GM23248 (cell line): ENCODE results near the gene IRX1. TPM values are rescaled to one million over a fixed set of nuclear protein-coding genes. Genes with fewer than 3 reads are reported as not detected.

ENCODE experiments used
- DNase-seq: peaks from one replicate; pipeline ENCODE4 v3.0.0-alpha.2; 2015
- H2AFZ ChIP-seq: fragments of 200-600 bp; sonication (generic); 2 replicates; pipeline ENCODE4 v1.6.1; 2016; ENCODE audit warnings: antibody characterized with exemption
- H3F3A ChIP-seq: fragments of 200-600 bp; sonication (generic); 2 replicates; pipeline ENCODE4 v1.6.1; 2016; ENCODE audit warnings: mild to moderate bottlenecking, antibody characterized with exemption, mixed run types; ENCODE audit not compliant: insufficient read depth
- H3K27ac ChIP-seq: fragments of 200-600 bp; sonication (generic); 2 replicates; pipeline ENCODE4 v1.5.1; 2016; ENCODE audit warnings: mild to moderate bottlenecking
- H3K27me3 ChIP-seq: fragments of 200-600 bp; sonication (generic); replicated peaks from 2 replicates; pipeline ENCODE4 v1.6.1; 2016; ENCODE audit warnings: mild to moderate bottlenecking; ENCODE audit not compliant: insufficient read depth
- H3K36me3 ChIP-seq: fragments of 200-600 bp; sonication (generic); 2 replicates; pipeline ENCODE4 v1.6.1; 2016; ENCODE audit warnings: low read depth, mild to moderate bottlenecking
- H3K4me1 ChIP-seq: fragments of 200-600 bp; sonication (generic); 2 replicates; pipeline ENCODE4 v1.6.1; 2016; ENCODE audit warnings: mild to moderate bottlenecking; ENCODE audit not compliant: insufficient read depth
- H3K4me2 ChIP-seq: fragments of 200-600 bp; sonication (generic); one replicate; pipeline ENCODE4 v1.6.1; 2016; ENCODE audit warnings: mild to moderate bottlenecking; ENCODE audit not compliant: unreplicated experiment
- H3K4me3 ChIP-seq: fragments of 200-600 bp; sonication (generic); 2 replicates; pipeline ENCODE4 v1.5.1; 2016; ENCODE audit warnings: mild to moderate bottlenecking
- H3K79me2 ChIP-seq: fragments of 200-600 bp; sonication (generic); 2 replicates; pipeline ENCODE4 v1.6.1; 2016; ENCODE audit warnings: mild to moderate bottlenecking; ENCODE audit not compliant: insufficient read depth
- H3K9ac ChIP-seq: fragments of 200-600 bp; sonication (generic); 2 replicates; pipeline ENCODE4 v1.6.1; 2016; ENCODE audit warnings: mild to moderate bottlenecking
- H3K9me2 ChIP-seq: fragments of 200-600 bp; sonication (generic); 2 replicates; pipeline ENCODE4 v1.6.1; 2016; ENCODE audit warnings: mixed run types, mild to moderate bottlenecking, moderate library complexity; ENCODE audit not compliant: insufficient read depth
- H3K9me3 ChIP-seq: fragments of 200-600 bp; sonication (generic); one replicate; pipeline ENCODE4 v1.6.1; 2017; ENCODE audit warnings: low read depth
- H4K20me1 ChIP-seq: fragments of 200-600 bp; sonication (generic); 2 replicates; pipeline ENCODE4 v1.6.0; 2016; ENCODE audit not compliant: insufficient read depth
- EZH2 ChIP-seq: fragments of 200-600 bp; sonication (generic); IDR thresholded peaks from 2 replicates; pipeline ENCODE4 v1.6.1; 2018; ENCODE audit warnings: antibody characterized with exemption, mild to moderate bottlenecking; ENCODE audit not compliant: insufficient read depth, poor library complexity, severe bottlenecking
- EZH2phosphoT487 ChIP-seq: fragments of 200-600 bp; sonication (generic); IDR thresholded peaks from 2 replicates; pipeline ENCODE4 v1.6.1; 2018; ENCODE audit warnings: antibody characterized with exemption, moderate library complexity, mild to moderate bottlenecking, low read depth; ENCODE audit not compliant: insufficient read depth
- WGBS, 2 experiments: methylation state at CpG; one replicate each; pipeline ENCODE4 v1.1.6; 2015 to 2017; ENCODE audit warnings: low lambda C conversion rate in 2 of 2, low coverage in 1 of 2; ENCODE audit errors: missing lambda C conversion rate in 2 of 2; 5-methylcytosine and 5-hydroxymethylcytosine counted together
- in situ Hi-C: fragments of 300-500 bp; cut with MboI; formaldehyde crosslinking; loops from 2 replicates; pipeline ENCODE4 v1.15.0; 2020
- polyA plus RNA-seq: library from polyadenylated mRNA; unstranded; fragments of >200 nt; fragmentation: Nextera tagmentation; extraction: Ambion mirVana; gene quantifications from 2 replicates; pipeline ENCODE4 v1.2.1, GENCODE V29; 2016
- total RNA-seq: library from RNA; depleted of rRNA; stranded (reverse); fragments of >200 nt; shearing (Covaris generic); gene quantifications from 2 replicates; pipeline ENCODE4 v1.2.3, GENCODE V29; 2014

Gene IRX1
- total and polyA plus RNA-seq, 2 experiments from 2014 or later, result 1.3 to 25.9 TPM

GRCh38 chr5:3592298-3592697 is 3.3 kb upstream of the IRX1 start:
- no peak for DNase-seq
- H3F3A ChIP-seq, result 0 out of 2 replicates have a peak, but pooled peaks cover 9% of the 10 kb centered on the region
- no peaks in the 10 kb centered on the region for H3K9me3 ChIP-seq
- H3K4me2 ChIP-seq, result no peak overlapping the region
- H3K9me2 ChIP-seq, result no peaks in the 10 kb centered on the region
- no peak overlapping the region for H3K9ac ChIP-seq
- no peak overlapping the region for H3K4me3 ChIP-seq
- H4K20me1 ChIP-seq, result no peaks in the 10 kb centered on the region
- H3K27me3 ChIP-seq, result peaks cover 31% of the 10 kb centered on the region
- H3K4me1 ChIP-seq, result no peaks in the 10 kb centered on the region
- 45 to 49% methylated on average over 20 to 22 of the region's 22 CpGs for WGBS, 2 experiments
- H3K36me3 ChIP-seq, result no peaks in the 10 kb centered on the region
- no peak overlapping the region for H2AFZ ChIP-seq
- no peak overlapping the region for H3K27ac ChIP-seq
- H3K79me2 ChIP-seq, result peaks cover 12% of the 10 kb centered on the region
- no peak for TF ChIP-seq EZH2phosphoT487
- no peak for TF ChIP-seq EZH2
- in situ Hi-C loops, result no loop called here

- no peaks in the 10 kb centered on the region for H3K9me2 ChIP-seq
- peak overlapping the region; percentile 89 for H3K9ac ChIP-seq
- peak overlapping the region; percentile 86 for H3K4me2 ChIP-seq
- 0 out of 2 replicates have a peak, but pooled peaks cover 9% of the 10 kb centered on the region for H3F3A ChIP-seq
- in situ Hi-C loops, result no loop called here
- H3K4me3 ChIP-seq, result peak overlapping the region; percentile 84
- peak overlapping the region; percentile 81 for H2AFZ ChIP-seq
- H3K4me1 ChIP-seq, result no peaks in the 10 kb centered on the region
- peak overlapping the region; percentile 59 for H3K27ac ChIP-seq
- peaks cover 29% of the 10 kb centered on the region for H3K79me2 ChIP-seq
- WGBS, 2 experiments, result 5% methylated on average over 28 of the region's 28 CpGs
- H3K9me3 ChIP-seq, result no peaks in the 10 kb centered on the region
- no peaks in the 10 kb centered on the region for H4K20me1 ChIP-seq
- no peaks in the 10 kb centered on the region for H3K36me3 ChIP-seq
- peak; percentile 89 for DNase-seq
- TF ChIP-seq EZH2phosphoT487 (no peak), EZH2 (no peak)
- H3K27me3 ChIP-seq, result peaks cover 24% of the 10 kb centered on the region
Observed at GRCh38 chr5:3593771-3594509, 1.7 kb upstream of the IRX1 start.

GRCh38 chr5:3594510-3595005 is 1.1 kb upstream of the IRX1 start:
- Histone ChIP-seq H3K4me1 (no peaks in the 10 kb centered on the region), H3K9ac (peak overlapping the region; percentile 89), H3K9me3 (no peaks in the 10 kb centered on the region), H3K27ac (peak overlapping the region; percentile 59), H3K9me2 (no peaks in the 10 kb centered on the region), H3K4me3 (peak overlapping the region; percentile 84), H3F3A (0 out of 2 replicates have a peak, but pooled peaks cover 9% of the 10 kb centered on the region), H3K79me2 (peaks cover 35% of the 10 kb centered on the region), H3K27me3 (peaks cover 18% of the 10 kb centered on the region), H4K20me1 (no peaks in the 10 kb centered on the region), H3K36me3 (no peaks in the 10 kb centered on the region), H2AFZ (peak overlapping the region; percentile 81), H3K4me2 (peak overlapping the region; percentile 86)
- DNase-seq, result peak; percentile 78
- TF ChIP-seq EZH2phosphoT487, result no peak
- TF ChIP-seq EZH2, result no peak
- 1 to 5% methylated on average over 23 to 43 of the region's 52 CpGs for WGBS, 2 experiments
- in situ Hi-C loops, result no loop called here

- H3K27ac ChIP-seq, result peak overlapping the region; percentile 78
- H3K27me3 ChIP-seq, result 0 out of 2 replicates have a peak, but pooled peaks cover 4% of the 10 kb centered on the region
- H4K20me1 ChIP-seq, result no peaks in the 10 kb centered on the region
- TF ChIP-seq EZH2phosphoT487 (no peak), EZH2 (no peak)
- no peaks in the 10 kb centered on the region for H3K4me1 ChIP-seq
- DNase-seq, result peak; percentile 78
- in situ Hi-C loops, result no loop called here
- H3K79me2 ChIP-seq, result peaks cover 53% of the 10 kb centered on the region
- H3K9me2 ChIP-seq, result no peaks in the 10 kb centered on the region
- 0 out of 2 replicates have a peak, but pooled peaks cover 9% of the 10 kb centered on the region for H3F3A ChIP-seq
- H2AFZ ChIP-seq, result peak overlapping the region; percentile 13
- peak overlapping the region; percentile 98 for H3K4me2 ChIP-seq
- H3K36me3 ChIP-seq, result no peaks in the 10 kb centered on the region
- H3K4me3 ChIP-seq, result peak overlapping the region; percentile 84
- WGBS, 2 experiments, result 0 to 1% methylated on average over 49 to 52 of the region's 63 CpGs
- H3K9ac ChIP-seq, result peak overlapping the region; percentile 89
- no peaks in the 10 kb centered on the region for H3K9me3 ChIP-seq
Observed at GRCh38 chr5:3596261-3596825, 711 bp downstream of the IRX1 start.
